NCI-H2171 treated with DMSO at 0.1 percent for 48 hours (cell line): ENCODE results near the gene F2R.
"Not testable (repeated sequence)": the region's sequence is repeated elsewhere in the genome, so short reads cannot be mapped to it uniquely, and the experiment has no call there.

Source experiments
- DNase-seq: peaks from one replicate; lab custom pipeline; 2025; lab: John Stamatoyannopoulos, UW

Gene F2R

GRCh38 chr5:76757049-76757448, 41.1 kb downstream of the F2R start:
- no peak for DNase-seq

GRCh38 chr5:76761118-76761517, 45.2 kb downstream of the F2R start:
- not testable (repeated sequence) for DNase-seq

GRCh38 chr5:76762484-76762883, 46.6 kb downstream of the F2R start:
- DNase-seq: no peak

DNA sequence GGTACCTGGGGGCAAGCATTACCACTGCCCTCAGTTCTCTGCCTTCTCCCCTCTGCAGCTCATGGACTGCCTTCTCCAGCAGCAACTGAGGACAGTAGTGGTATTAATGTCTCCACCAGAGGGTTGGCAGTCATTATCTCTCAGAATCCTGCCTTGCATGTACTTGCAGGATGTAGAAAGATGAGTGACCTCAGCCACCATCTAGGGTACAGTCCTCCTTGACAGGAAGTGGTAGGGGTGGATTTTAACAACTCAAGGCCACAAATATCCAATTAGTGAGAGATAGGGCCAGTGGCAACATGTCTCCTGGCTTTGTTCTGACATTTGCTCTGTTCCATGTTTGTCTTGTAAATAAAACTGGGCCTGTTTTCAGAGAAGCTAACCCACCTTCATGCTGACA, 47.2 kb downstream of the F2R start:
- DNase-seq: no peak

DNA sequence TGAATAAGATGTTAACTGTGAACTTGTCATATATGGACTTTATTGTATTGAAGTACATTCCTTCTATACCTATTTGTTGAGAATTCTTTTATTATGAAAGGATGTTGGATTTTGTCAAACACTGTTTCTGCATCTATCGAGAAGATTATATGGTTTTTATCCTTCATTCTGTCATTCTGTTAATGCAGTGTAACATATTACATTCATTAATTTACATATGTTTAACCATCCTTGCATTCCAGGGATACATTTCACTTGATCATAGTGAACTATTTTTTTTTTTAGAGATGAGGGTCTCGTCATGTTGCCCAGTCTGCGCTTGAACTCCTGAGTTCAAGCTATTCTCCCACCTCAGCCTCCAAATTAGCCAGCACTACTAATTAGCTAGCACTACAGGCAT, 48.4 kb downstream of the F2R start:
- no peak for DNase-seq

DNA sequence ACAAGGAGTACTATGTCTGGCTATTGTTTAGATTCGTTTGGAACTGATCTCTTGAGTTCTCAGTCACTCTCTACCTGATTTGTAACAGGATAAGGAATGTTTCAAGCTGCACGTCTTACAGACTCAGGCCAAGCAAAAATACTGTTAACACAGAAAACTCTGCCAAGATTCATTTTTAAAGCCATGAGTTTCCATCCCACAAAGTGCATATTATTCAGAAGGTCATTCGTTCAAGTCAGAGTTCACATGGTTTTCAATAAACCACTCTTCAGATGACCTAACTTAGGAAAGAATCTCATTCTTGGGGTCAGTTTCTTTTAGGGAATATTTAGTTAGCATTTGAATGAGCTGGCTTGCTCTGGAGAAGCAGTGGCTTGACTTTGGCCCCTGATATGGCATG, 49.3 kb downstream of the F2R start:
- no peak for DNase-seq

- DNase-seq: no peak
Observed at GRCh38 chr5:76766746-76767145, 50.8 kb downstream of the F2R start.

DNA sequence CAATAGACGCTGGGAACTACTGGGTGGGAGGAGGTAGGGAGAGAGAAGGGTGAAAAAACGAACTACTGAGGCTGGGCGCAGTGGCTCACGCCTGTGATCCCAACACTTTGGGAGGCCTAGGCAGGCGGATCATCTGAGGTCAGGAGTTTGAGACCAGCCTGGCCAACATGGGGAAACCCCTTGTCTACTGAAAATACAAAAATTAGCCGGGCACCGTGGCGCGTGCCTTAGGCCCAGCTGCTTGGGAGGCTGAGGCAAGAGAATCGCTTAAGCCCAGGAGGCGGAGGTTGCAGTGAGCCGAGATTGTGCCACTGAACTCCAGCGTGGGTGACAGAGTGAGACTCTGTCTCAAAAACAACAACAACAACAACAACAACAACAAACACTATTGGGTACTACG, 55.1 kb downstream of the F2R start:
- DNase-seq: not testable (repeated sequence)

DNA sequence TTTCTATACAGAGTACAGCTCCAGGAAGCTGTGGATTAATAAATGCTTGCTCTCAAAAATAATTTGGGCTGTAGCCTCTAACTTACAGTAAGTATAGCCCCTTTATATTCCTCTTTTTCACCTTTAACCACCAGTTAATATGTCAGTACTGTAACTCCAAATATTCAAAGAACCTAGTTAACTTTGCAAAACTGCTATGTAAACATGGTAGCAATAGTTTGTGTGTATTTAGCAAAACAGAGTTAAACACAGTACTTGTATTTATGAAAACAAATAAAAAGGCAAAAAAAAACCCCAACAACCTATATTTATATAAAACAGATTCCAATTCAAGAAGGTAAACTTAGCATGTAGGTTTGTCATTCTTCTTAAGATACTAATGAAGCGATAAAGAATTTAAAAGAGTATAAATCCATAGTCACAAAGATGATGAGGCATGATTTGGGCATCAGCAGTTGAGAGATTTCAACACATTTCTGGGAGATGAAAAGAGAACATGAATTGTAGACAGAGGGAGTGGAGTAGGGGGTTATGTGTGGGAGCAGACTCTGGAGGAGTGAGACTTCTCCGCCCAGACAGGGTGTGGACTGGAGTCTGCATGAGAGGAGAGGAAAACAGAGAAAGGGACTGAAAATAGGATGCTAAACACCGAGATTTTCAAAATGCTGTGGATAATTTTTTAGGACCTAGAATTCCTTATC, 55.9 kb downstream of the F2R start:
- DNase-seq: no peak

DNA sequence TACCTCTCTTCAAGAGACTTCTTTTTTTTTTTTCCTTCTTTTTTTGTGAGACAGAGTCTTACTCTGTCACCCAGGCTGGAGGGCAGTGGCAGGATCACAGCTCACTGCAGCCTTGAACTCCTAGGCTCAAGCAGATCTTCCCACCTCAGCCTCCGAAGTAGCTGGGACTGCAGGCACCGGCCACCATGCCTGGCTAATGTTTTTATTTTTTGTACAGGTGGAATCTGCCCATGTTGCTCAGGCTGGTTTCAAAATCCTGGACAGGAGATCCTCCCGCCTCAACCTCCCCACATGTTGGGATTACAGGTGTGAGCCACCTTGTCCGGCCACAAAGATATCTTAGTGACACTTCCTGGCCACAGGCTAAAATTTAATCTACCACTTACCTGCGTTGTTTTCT, 60.0 kb downstream of the F2R start:
- DNase-seq: no peak

- DNase-seq: no peak
Observed at GRCh38 chr5:76776391-76776790, 60.5 kb downstream of the F2R start.

- DNase-seq: not testable (repeated sequence)
Observed at GRCh38 chr5:76780616-76781015, 64.7 kb downstream of the F2R start.

GRCh38 chr5:76781775-76782174, 65.8 kb downstream of the F2R start:
- DNase-seq: no peak

GRCh38 chr5:76782444-76782843, 66.5 kb downstream of the F2R start:
- no peak for DNase-seq
